OCI-LY7 (cell line): ENCODE results near the gene PPIG. TPM values are rescaled to one million over a fixed set of nuclear protein-coding genes. Genes with fewer than 3 reads are reported as not detected.
"Not testable (repeated sequence)": the region's sequence is repeated elsewhere in the genome, so short reads cannot be mapped to it uniquely, and the experiment has no call there.

ENCODE experiments used
- Bru-seq: library from RNA; stranded (reverse); fragments of 400-500 nt; gene quantifications from one replicate; lab custom pipeline; 2021; lab: Mats Ljungman, UMichigan
- BruChase-seq, 2 experiments: library from RNA; stranded (reverse); fragments of 400-500 nt; gene quantifications; one replicate each; lab custom pipeline; 2021; lab: Mats Ljungman, UMichigan
- BruUV-seq: library from RNA; stranded (reverse); fragments of 400-500 nt; replicated peaks from 2 replicates; lab custom pipeline; 2021; lab: Mats Ljungman, UMichigan
- CTCF ChIA-PET: fragments of 300-600 bp; sonication (Branson Sonifier 250); formaldehyde crosslinking; loops from one replicate; lab custom pipeline; 2022; ENCODE audit warnings: antibody characterized with exemption; ENCODE audit not compliant: unreplicated experiment; lab: Charles Lee
- POLR2A ChIA-PET: fragments of 300-600 bp; sonication (Branson Sonifier 250); formaldehyde crosslinking; loops from one replicate; lab custom pipeline; 2022; ENCODE audit warnings: antibody characterized with exemption; lab: Charles Lee
- DNase-seq: peaks from one replicate; pipeline ENCODE4 v3.0.0-alpha.2; 2015; ENCODE audit warnings: low spot score
- H2AFZ ChIP-seq: fragments of 200-600 bp; sonication (generic), shearing (Covaris generic); 2 replicates; pipeline ENCODE4 v1.6.1; 2014; ENCODE audit warnings: mild to moderate bottlenecking, antibody characterized with exemption, low read length, moderate library complexity
- H3K27ac ChIP-seq: fragments of 200-600 bp; sonication (generic); 2 replicates; pipeline ENCODE4 v1.5.1; 2014; ENCODE audit warnings: mixed run types, low read depth, mild to moderate bottlenecking, moderate library complexity, low read length, inconsistent platforms; ENCODE audit not compliant: poor library complexity, severe bottlenecking
- H3K36me3 ChIP-seq: fragments of 200-600 bp; sonication (generic); 2 replicates; pipeline ENCODE4 v1.6.1; 2014; ENCODE audit warnings: mild to moderate bottlenecking, antibody characterized with exemption, low read length, moderate library complexity, mixed read lengths; ENCODE audit not compliant: insufficient read depth
- H3K4me1 ChIP-seq: fragments of 200-600 bp; sonication (generic); 2 replicates; pipeline ENCODE4 v1.5.1; 2014; ENCODE audit warnings: mild to moderate bottlenecking, low read length; ENCODE audit not compliant: insufficient read depth, poor library complexity, severe bottlenecking
- H3K4me2 ChIP-seq: fragments of 200-600 bp; sonication (generic); 2 replicates; pipeline ENCODE4 v1.6.1; 2014; ENCODE audit warnings: mild to moderate bottlenecking, low read length
- H3K4me3 ChIP-seq: fragments of 200-600 bp; sonication (generic); 2 replicates; pipeline ENCODE4 v1.5.1; 2014; ENCODE audit warnings: mild to moderate bottlenecking, low read depth, low read length; ENCODE audit not compliant: poor library complexity, severe bottlenecking
- H3K79me2 ChIP-seq: fragments of 200-600 bp; sonication (generic); 2 replicates; pipeline ENCODE4 v1.6.1; 2016; ENCODE audit warnings: low read depth, mild to moderate bottlenecking, low read length, moderate library complexity, mixed read lengths; ENCODE audit not compliant: insufficient read depth
- H3K9me2 ChIP-seq: fragments of 200-600 bp; sonication (generic); 2 replicates; pipeline ENCODE4 v1.6.1; 2016; ENCODE audit warnings: mild to moderate bottlenecking, low read length, mixed read lengths; ENCODE audit not compliant: insufficient read depth
- H3K9me3 ChIP-seq: fragments of 200-600 bp; sonication (generic); 2 replicates; pipeline ENCODE4 v1.6.1; 2014; ENCODE audit warnings: mild to moderate bottlenecking, mixed run types, low read length, mixed read lengths
- H4K20me1 ChIP-seq: fragments of 200-600 bp; sonication (generic); 2 replicates; pipeline ENCODE4 v1.6.1; 2014; ENCODE audit warnings: mild to moderate bottlenecking, antibody characterized with exemption, low read length, moderate library complexity, mixed read lengths; ENCODE audit not compliant: insufficient read depth
- EZH2phosphoT487 ChIP-seq: fragments of 200-600 bp; sonication (generic); IDR thresholded peaks from 2 replicates; pipeline ENCODE4 v1.6.1; 2018; ENCODE audit warnings: low read depth, borderline replicate concordance, mild to moderate bottlenecking, mixed run types, antibody characterized with exemption, low read length, moderate library complexity, mixed read lengths
- intact Hi-C: fragments of 100-400 bp; cut with micrococcal nuclease; formaldehyde crosslinking; loops from one replicate; pipeline ENCODE4 v1.10.0; 2022; ENCODE audit not compliant: unreplicated experiment
- long read RNA-seq: library from polyadenylated mRNA; stranded (forward); transcript quantifications from one replicate; pipeline ENCODE4 v2.0.0, GENCODE V29; 2022
- total RNA-seq, 2 experiments: library from RNA; depleted of rRNA in 1 of 2; stranded (reverse); fragments of >200 nt in 1 of 2; shearing (Covaris generic) in 1 of 2; gene quantifications; 2 replicates each; pipeline ENCODE4 v1.2.3, GENCODE V29; 2014 to 2022
- TF ChIP-seq, protein P1 (sequence below): fragments of 200-600 bp; sonication (generic); conservative IDR thresholded peaks from 2 replicates; pipeline ENCODE4 v1.5.1; 2014; ENCODE audit warnings: mild to moderate bottlenecking, antibody characterized with exemption, low read length, moderate library complexity, mixed read lengths

PPIG gene
- total RNA-seq (2014; rRNA removed; shearing (Covaris generic)) (33.5 and 48.5 TPM in 2 replicates), total RNA-seq (2022) (65.1 and 65.7 TPM in 2 replicates), Bru-seq, nascent RNA (percentile 95 among the genes with signal in this experiment), BruChase-seq, experiment 1, labeled RNA remaining after a 6-hour chase (percentile 92 among the genes with signal in this experiment), BruChase-seq, experiment 2, labeled RNA remaining after a 2-hour chase (percentile 94 among the genes with signal in this experiment)
- long read RNA-seq, full-length matches to known transcripts: 58 of 119 reads
- long read RNA-seq, partial matches to known transcripts: 6 of 119 reads
- long read RNA-seq, other reads (novel, unspliced or antisense): 55 of 119 reads

DNA sequence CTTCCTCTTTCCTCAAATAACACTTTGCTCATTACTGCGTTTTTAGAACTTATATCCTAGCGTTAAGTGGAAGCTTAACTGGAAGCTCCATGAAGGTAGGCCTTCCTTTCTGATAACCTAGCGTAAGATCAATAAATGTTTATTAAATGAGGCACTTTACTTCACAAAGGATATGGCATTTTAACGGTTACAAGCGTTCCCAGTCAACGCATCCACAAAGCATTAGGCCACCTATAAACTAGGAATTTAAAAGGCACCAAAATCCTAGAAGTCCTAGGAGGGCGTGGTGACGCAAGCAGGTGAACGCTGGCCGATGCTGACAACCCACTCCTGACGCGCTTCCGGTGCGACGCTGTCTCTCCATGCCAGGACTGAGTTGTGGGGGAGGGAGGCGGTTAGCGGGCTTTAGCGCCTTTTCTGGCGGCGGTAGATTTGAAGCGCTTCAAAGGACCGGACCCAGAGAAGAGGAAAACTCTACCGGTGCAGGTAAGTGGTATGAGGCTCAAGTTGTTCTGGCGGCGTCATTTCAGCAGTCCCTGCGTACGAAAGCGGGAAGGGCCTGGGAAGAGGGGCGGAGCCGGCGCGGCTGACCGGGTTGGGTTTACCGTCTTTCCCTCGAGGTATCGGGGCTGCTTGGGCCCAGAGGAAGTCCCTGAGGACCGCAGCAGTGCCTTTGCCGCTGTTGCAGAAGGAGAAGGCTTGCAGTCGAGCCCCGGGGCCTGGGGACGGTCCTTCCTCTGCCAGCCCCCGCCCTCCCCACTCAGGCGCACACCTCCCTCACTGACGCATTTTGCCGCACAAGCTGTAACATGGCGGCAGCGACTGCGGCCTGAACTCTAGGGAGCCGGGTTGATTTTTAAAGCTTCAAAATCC lies at the start of gene PPIG:
Gene PPIG (plus strand): TSS at position 347 of the 873 bp plus-strand sequence. CDS start 19,691 bp downstream, outside the sequence.
- intact Hi-C loops: loop anchor here (1.0 to 10.0 kb wide), 3 partner anchors 11 to 1339 kb away; partner anchors contain the start of genes FASTKD1, SSB and STK39

DNA sequence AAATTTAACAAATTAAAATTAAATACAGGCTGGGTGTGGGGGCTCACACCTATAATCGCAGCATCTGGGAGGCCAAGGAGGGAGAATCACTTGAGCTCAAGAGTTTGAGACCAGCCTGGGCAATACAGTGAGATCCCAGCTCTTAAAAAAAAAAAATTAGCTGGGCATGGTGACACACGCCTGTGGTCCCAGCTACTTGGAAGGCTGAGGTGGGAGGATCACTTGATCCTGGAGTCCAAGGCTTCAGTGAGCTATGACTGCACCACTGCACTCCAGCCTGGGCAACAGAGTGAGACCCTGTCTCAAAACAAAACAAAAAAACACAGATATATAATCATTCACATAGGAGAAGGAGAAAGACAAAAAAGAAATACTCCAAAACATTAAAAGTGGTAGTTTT lies 44.7 kb upstream of the PPIG start:
- H3K9me3 ChIP-seq, H2AFZ ChIP-seq, DNase-seq, H3K4me1 ChIP-seq, CTCF ChIA-PET, H3K4me2 ChIP-seq, intact Hi-C loops, H3K79me2 ChIP-seq, H3K4me3 ChIP-seq, H4K20me1 ChIP-seq, H3K27ac ChIP-seq, H3K9me2 ChIP-seq, BruUV-seq: not testable (repeated sequence)
- POLR2A ChIA-PET: interaction anchor here (0.7 to 1.1 kb wide), 2 partner anchors 9 to 75 kb away, joined by 3 read pairs; no protein-coding TSS in a partner anchor
- peaks cover 49% of the 10 kb centered on the region for H3K36me3 ChIP-seq

More for the DNA sequence above, at the start of gene PPIG:
- H3K9me2 ChIP-seq: no peaks in the 10 kb centered on the region
- peaks cover 10% of the 10 kb centered on the region for H3K4me1 ChIP-seq
- peak within 1 kb of the TSS; percentile 88 for H3K4me3 ChIP-seq
- BruUV-seq: TSS peak; percentile 85
- no peak for TF ChIP-seq EZH2phosphoT487
- TF ChIP-seq, protein P1, sequence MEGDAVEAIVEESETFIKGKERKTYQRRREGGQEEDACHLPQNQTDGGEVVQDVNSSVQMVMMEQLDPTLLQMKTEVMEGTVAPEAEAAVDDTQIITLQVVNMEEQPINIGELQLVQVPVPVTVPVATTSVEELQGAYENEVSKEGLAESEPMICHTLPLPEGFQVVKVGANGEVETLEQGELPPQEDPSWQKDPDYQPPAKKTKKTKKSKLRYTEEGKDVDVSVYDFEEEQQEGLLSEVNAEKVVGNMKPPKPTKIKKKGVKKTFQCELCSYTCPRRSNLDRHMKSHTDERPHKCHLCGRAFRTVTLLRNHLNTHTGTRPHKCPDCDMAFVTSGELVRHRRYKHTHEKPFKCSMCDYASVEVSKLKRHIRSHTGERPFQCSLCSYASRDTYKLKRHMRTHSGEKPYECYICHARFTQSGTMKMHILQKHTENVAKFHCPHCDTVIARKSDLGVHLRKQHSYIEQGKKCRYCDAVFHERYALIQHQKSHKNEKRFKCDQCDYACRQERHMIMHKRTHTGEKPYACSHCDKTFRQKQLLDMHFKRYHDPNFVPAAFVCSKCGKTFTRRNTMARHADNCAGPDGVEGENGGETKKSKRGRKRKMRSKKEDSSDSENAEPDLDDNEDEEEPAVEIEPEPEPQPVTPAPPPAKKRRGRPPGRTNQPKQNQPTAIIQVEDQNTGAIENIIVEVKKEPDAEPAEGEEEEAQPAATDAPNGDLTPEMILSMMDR: no peak
- peaks cover 14% of the 10 kb centered on the region for H3K36me3 ChIP-seq
- peak within 1 kb of the TSS; percentile 83 for H2AFZ ChIP-seq
- H3K79me2 ChIP-seq: peaks cover 48% of the 10 kb centered on the region
- peak within 1 kb of the TSS; percentile 94 for H3K27ac ChIP-seq
- peak within 1 kb of the TSS; percentile 95 for H3K4me2 ChIP-seq
- peaks cover 16% of the 10 kb centered on the region; the same call in 1 of the 2 replicates for H4K20me1 ChIP-seq
- POLR2A ChIA-PET: interaction anchor here (0.6 to 4.3 kb wide), 5 partner anchors 12 to 699 kb away, joined by 3 to 39 read pairs (median 4); partner anchors contain the start of gene FASTKD1
- peak; percentile 94 for DNase-seq
- CTCF ChIA-PET: interaction anchor here (1.3 kb wide), 1 partner anchor 10 kb away, joined by 4 read pairs; the partner anchor contains the start of gene FASTKD1
- peaks cover 15% of the 10 kb centered on the region; the same call in 1 of the 2 replicates for H3K9me3 ChIP-seq

DNA sequence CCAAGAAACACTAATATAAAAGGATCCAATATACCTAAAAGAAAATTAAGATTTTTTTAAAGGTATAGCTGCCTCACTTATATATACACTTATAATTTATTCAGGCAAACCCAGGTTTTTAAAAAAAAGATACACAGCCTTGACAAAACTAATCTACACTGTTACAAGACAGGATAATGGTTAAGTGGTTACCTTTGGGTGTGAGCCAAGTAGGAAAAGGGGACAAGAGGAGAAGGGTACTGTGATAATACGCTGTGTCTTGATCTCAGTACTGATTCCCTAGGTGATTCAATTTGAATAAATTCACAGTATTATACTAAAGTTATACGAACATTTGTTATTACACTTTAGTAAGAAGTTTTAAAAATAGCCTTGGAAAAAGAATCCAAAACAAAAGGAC lies 44.0 kb upstream of the PPIG start:
- CTCF ChIA-PET: no interaction called here
- TF ChIP-seq, protein P1: no peak
- no peak for TF ChIP-seq EZH2phosphoT487
- no TSS peak for BruUV-seq

More for the DNA sequence above, 44.0 kb upstream of the PPIG start:
- peaks cover 51% of the 10 kb centered on the region for H3K36me3 ChIP-seq
- no peak for DNase-seq
- no peaks in the 10 kb centered on the region for H3K9me3 ChIP-seq
- no peak overlapping the region for H3K27ac ChIP-seq
- no peak overlapping the region for H3K4me3 ChIP-seq
- no peaks in the 10 kb centered on the region for H3K4me1 ChIP-seq
- intact Hi-C loops: no loop called here
- no peaks in the 10 kb centered on the region for H3K9me2 ChIP-seq
- POLR2A ChIA-PET: interaction anchor here (1.1 kb wide), 1 partner anchor 74 kb away, joined by 3 read pairs; no protein-coding TSS in a partner anchor
- H3K79me2 ChIP-seq: no peaks in the 10 kb centered on the region
- no peaks in the 10 kb centered on the region for H4K20me1 ChIP-seq
- no peak overlapping the region for H3K4me2 ChIP-seq
- H2AFZ ChIP-seq: no peak overlapping the region
